H54 (cell line): ENCODE measurements around the gene SACM1L.

Source experiments
- DNase-seq: peaks from one replicate; pipeline ENCODE4 v3.0.0; 2011; ENCODE audit warnings: low spot score, mixed read lengths; ENCODE audit not compliant: insufficient read length
- FAIRE-seq: peaks from 3 replicates; lab custom pipeline; 2011; peaks lifted over from hg19 to GRCh38; lab: Jason Lieb, UNC
- POLR2A ChIP-seq: IDR thresholded peaks from 2 replicates; pipeline ENCODE4 v1.6.1; 2011; ENCODE audit warnings: low read depth, mild to moderate bottlenecking, low read length

Gene SACM1L

GRCh38 chr3:45656575-45657363, 32.4 kb upstream of the SACM1L start:
- FAIRE-seq: peak; percentile 88
- peak; percentile 72 for DNase-seq
- TF ChIP-seq POLR2A: no peak

GRCh38 chr3:45657853-45658252, 31.3 kb upstream of the SACM1L start:
- TF ChIP-seq POLR2A: no peak
- FAIRE-seq: no peak
- no peak for DNase-seq

- peak; percentile 54 for DNase-seq
- FAIRE-seq: no peak
Observed at GRCh38 chr3:45659661-45660566, 29.3 kb upstream of the SACM1L start.

GRCh38 chr3:45660567-45660901, 28.7 kb upstream of the SACM1L start:
- no peak for FAIRE-seq
- TF ChIP-seq POLR2A: no peak
- no peak for DNase-seq

More at GRCh38 chr3:45659661-45660566, 29.3 kb upstream of the SACM1L start:
- TF ChIP-seq POLR2A: no peak

- no peak for FAIRE-seq
Observed at GRCh38 chr3:45664578-45664977, 24.6 kb upstream of the SACM1L start.

GRCh38 chr3:45665101-45665572, 24.1 kb upstream of the SACM1L start:
- no peak for FAIRE-seq

More at GRCh38 chr3:45664578-45664977, 24.6 kb upstream of the SACM1L start:
- DNase-seq: no peak
- no peak for TF ChIP-seq POLR2A

GRCh38 chr3:45666757-45667431, 22.3 kb upstream of the SACM1L start:
- peak; percentile 30 for DNase-seq
- FAIRE-seq: peak; percentile 85
- TF ChIP-seq POLR2A: no peak

More at GRCh38 chr3:45665101-45665572, 24.1 kb upstream of the SACM1L start:
- no peak for TF ChIP-seq POLR2A
- no peak for DNase-seq

- TF ChIP-seq POLR2A: no peak
- FAIRE-seq (no peak), DNase-seq (no peak)
Observed at GRCh38 chr3:45667569-45667934, 21.6 kb upstream of the SACM1L start.

- FAIRE-seq (no peak), DNase-seq (no peak)
- TF ChIP-seq POLR2A: no peak
Observed at GRCh38 chr3:45670436-45670835, 18.8 kb upstream of the SACM1L start.

- FAIRE-seq (no peak), DNase-seq (no peak)
- no peak for TF ChIP-seq POLR2A
Observed at GRCh38 chr3:45670991-45671390, 18.2 kb upstream of the SACM1L start.

GRCh38 chr3:45673273-45673672, 15.9 kb upstream of the SACM1L start:
- FAIRE-seq (no peak), DNase-seq (no peak)
- TF ChIP-seq POLR2A: no peak

- no peak for TF ChIP-seq POLR2A
- DNase-seq (no peak), FAIRE-seq (no peak)
Observed at GRCh38 chr3:45676325-45677032, 12.7 kb upstream of the SACM1L start.

GRCh38 chr3:45677033-45677446, 12.2 kb upstream of the SACM1L start:
- TF ChIP-seq POLR2A: no peak
- DNase-seq: no peak
- FAIRE-seq: no peak
